COLO668 (cell line): ENCODE data around the gene NDUFA7.
"Not testable (repeated sequence)": the region's sequence is repeated elsewhere in the genome, so short reads cannot be mapped to it uniquely, and the experiment has no call there.

Experiments
- DNase-seq: peaks from one replicate; lab custom pipeline; 2025; ENCODE audit not compliant: unreplicated experiment; lab: John Stamatoyannopoulos, UW

The NDUFA7 gene

GRCh38 chr19:8342316-8342683 lies 21.1 kb upstream of the NDUFA7 start:
- DNase-seq: no peak

GRCh38 chr19:8341504-8341903 lies 20.3 kb upstream of the NDUFA7 start:
- DNase-seq: not testable (repeated sequence)

- no peak for DNase-seq
Observed at GRCh38 chr19:8340341-8341096, 19.3 kb upstream of the NDUFA7 start.

GRCh38 chr19:8338835-8339234 lies 17.7 kb upstream of the NDUFA7 start:
- DNase-seq: no peak

- DNase-seq: no peak
Observed at GRCh38 chr19:8337728-8338127, 16.6 kb upstream of the NDUFA7 start.

DNA sequence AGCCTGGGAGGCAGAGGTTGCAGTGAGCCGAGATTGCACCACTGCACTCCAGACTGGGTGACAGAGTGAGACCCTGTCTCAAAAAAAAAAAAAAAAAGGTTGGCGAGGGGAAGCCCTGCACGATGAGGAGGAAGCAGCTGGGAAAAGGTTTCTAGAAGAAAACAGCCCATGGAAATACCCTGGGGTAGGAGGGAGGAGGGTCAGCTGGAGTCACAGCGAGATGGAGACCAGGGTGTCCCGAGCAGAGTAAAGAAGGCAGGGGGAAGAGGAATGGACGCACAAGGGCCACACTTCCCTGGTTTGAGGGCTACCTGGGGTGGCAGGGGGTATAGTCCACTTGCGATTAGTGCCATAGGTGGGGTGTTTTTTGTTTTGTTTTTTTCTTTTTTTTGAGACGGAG lies 15.5 kb upstream of the NDUFA7 start:
- DNase-seq: no peak

GRCh38 chr19:8336072-8336569 lies 14.9 kb upstream of the NDUFA7 start:
- no peak for DNase-seq

GRCh38 chr19:8335343-8336071 lies 14.3 kb upstream of the NDUFA7 start:
- DNase-seq: peak; percentile 94

GRCh38 chr19:8334458-8335342 lies 13.5 kb upstream of the NDUFA7 start:
- peak; percentile 94 for DNase-seq

DNA sequence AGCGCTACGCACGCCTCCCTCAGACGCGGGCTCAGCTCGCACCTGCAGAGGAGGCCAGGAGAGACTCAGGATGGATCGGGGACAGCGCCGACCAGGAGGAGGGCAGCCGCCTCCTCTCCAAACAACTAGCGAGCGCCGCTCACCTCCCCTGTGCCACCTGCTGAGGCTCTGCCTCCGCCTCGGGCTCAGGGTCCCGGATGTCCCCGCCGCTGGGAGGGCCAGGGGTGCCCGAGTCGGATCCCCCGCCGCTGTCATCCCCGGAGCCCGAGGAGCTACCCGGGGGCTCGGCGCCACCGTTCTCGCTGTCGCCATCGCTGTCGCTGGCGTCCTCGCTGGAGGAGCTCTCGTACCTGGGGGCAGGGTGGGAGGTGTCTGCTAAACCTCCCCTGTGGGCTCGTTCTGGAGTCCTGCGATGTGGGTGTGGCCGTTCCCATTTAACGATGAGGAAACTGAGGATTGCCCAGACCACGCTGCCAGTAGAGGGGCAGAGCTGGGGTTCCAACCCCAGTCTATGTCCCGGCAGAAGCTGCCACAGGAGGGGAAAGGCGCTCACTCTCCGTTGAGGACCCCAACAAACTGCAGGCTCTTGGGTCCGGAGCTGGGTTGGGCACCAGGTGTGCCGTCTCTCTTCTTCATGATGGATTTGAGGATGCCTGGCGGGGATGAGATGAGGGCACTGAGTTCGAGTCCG lies 12.7 kb upstream of the NDUFA7 start:
- DNase-seq: peak; percentile 76

- DNase-seq: peak; percentile 33
Observed at GRCh38 chr19:8332976-8333766, 12.0 kb upstream of the NDUFA7 start.

DNA sequence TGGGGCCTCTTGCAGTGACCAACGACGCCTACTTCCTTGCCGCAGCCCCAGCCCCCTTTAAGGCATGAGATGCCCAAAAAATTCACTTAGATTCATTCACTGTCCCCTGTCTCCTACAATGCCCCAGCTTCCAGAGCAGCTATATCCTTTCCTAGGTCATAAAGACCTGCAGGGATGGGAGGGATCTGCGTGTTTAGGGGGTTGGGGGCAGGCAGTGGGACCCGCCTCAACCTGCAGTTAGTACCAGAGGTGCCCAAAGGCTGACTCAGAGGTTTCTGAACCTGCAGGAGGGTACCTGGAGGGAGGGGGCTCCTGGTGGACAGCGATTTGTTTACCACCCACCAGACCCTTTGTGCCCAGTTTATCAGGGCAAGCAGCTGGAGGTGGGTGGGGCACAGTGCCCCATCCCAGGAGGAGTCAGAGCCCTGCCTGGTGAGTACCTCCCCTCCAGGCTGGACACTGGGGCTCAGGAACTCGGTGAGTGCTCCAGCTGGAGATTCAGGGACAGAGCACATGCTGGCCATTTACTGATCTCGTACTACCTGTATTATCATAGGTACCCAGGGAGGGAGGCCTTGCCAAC lies 10.2 kb upstream of the NDUFA7 start:
- DNase-seq: no peak

- no peak for DNase-seq
Observed at GRCh38 chr19:8329996-8330395, 8.8 kb upstream of the NDUFA7 start.

- DNase-seq: no peak
Observed at GRCh38 chr19:8325454-8325853, 4.3 kb upstream of the NDUFA7 start.

DNA sequence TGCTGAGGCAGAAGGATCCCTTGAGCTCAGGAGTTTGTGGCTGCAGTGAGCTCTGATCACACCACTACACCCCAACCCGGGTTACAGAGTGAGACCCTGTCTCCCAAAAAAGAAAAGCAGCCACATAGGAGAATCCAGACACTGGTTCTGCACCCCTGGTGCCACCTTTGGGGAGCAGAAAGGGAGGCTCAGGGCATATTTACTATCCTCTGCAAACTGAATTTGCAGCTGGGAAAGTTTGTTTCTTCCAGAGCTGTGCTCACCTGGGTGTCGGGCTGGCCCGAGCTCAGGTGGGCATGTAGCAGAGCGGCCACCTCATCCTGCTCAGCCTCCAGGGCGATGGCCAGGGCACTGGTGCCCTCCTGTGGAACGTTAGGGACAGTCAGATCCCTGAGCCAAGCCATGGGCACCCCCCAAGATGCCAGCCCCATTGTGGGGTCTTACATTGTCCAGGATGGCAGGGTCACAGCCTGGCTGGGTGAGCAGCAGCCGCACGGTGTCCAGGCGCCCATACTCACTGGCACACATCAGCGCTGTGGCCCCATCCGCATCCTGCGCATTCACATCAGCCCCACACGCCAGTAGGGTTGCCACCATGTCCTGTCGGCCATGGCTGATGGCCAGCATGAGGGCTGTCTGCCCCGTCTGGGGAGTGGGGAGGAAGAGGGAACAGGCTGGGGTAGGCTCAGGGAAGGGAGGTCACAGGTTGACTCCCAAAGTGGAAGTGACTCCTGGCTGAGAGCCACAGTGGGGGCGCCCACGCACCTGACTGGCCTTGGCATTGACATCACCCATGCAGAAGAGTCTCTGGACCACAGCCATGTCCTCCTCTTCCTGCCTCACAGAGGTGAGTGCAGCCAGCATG lies 3.2 kb upstream of the NDUFA7 start:
- DNase-seq: no peak

DNA sequence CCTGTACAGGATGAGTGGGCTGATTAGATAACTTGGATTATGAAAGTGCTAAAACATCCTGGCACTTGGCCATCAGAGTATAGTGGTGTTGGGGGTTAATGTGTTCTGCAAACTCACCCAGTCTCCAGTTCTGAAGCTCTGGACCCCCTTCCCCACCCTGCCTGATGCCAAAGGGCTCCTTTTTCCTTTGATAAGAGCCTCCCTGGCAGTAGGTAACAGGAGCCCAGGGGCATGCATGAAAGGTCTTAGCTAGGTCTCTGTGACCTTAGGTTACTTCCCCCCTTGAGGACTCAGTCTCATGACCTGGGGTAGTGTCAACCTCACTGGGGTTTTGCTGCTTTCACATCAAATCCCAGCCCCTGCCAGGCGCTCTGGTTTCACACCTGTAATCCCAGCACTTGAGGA lies 2.6 kb upstream of the NDUFA7 start:
- DNase-seq: no peak

GRCh38 chr19:8322638-8322997 lies 1.4 kb upstream of the NDUFA7 start:
- DNase-seq: no peak

DNA sequence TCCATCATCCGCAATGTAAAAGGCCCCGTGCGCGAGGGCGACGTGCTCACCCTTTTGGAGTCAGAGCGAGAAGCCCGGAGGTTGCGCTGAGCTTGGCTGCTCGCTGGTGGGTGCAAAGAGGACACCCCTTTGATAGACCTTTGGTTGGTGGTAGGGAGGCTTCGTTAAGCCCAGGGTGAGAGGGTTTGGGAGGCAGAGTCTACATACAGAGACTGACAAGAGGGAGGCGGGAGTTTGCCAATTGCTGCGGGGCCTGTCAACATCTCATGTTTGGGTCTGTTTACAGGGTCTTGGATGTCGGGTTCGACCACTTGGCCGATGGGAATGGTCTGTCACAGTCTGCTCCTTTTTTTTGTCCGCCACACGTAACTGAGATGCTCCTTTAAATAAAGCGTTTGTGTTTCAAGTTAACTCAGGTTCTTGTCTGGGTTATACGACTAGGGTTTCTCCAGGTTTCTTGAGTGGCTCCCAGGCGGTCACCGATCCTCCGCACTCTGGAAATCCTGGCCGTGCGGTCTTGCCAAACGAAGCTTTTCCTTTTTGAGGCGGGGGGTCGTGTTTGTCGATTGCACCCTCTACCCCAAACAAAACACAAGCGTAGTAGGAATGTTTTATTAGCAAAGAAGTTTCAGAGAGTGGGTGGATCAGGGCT lies 937 bp upstream of the NDUFA7 start:
- DNase-seq: no peak
